GM12892 (cell line): ENCODE measurements around the gene CST3.
"Not testable (repeated sequence)": the region's sequence is repeated elsewhere in the genome, so short reads cannot be mapped to it uniquely, and the experiment has no call there.

Experiments
- DNase-seq: peaks from one replicate; pipeline ENCODE4 v3.0.0; 2011; ENCODE audit not compliant: insufficient read length
- FAIRE-seq: peaks from 2 replicates; lab custom pipeline; 2011; peaks lifted over from hg19 to GRCh38; lab: Jason Lieb, UNC
- POLR2A ChIP-seq: IDR thresholded peaks from 2 replicates; pipeline ENCODE4 v1.6.1; 2011; ENCODE audit warnings: low read depth, low read length, control low read depth
- POLR2AphosphoS5 ChIP-seq: IDR thresholded peaks from 2 replicates; pipeline ENCODE4 v1.6.1; 2011; ENCODE audit warnings: low read depth, low read length, control low read depth
- TAF1 ChIP-seq: IDR thresholded peaks from 2 replicates; pipeline ENCODE4 v1.6.1; 2011; ENCODE audit warnings: low read depth, mild to moderate bottlenecking, control low read depth, low read length, borderline replicate concordance

CST3 gene

DNA sequence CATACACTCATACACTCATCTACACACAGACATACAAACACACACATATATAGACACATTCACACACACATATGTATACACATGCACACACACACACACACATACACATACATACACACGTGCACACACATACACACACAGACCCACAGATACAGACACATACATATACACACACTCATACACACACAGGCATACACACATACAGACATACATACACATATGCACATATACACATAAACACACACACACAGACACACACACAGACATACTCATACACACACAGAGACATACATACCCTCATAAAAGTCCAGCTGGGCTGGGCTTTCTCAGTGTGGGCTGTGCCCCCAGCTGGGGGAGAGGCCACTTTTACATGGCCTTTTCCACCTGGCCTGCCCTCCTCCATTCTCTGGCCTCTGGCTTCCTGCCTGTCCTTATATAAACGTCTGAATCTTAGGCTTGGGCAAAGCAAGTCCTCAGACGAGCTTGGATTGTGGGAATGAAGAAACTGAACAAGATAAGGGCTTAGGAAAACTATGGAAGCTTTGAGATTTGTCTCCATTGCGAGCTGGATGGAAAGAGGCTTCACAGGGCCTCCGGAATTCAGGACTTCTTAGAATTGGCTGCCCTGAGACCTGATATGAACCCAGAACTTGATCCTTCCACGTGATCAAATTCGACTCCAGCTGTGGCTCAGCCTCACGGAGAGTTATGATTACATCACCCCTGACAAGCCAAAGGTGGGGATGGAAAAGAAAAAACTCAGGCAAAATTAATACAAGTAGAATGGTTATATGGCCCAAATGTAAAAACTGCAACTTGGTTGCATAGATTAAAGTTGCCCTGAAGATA, 22.5 kb upstream of the CST3 start:
- DNase-seq (no peak), FAIRE-seq (no peak)
- TF ChIP-seq TAF1: no peak
- TF ChIP-seq POLR2AphosphoS5: no peak
- TF ChIP-seq POLR2A: no peak

DNA sequence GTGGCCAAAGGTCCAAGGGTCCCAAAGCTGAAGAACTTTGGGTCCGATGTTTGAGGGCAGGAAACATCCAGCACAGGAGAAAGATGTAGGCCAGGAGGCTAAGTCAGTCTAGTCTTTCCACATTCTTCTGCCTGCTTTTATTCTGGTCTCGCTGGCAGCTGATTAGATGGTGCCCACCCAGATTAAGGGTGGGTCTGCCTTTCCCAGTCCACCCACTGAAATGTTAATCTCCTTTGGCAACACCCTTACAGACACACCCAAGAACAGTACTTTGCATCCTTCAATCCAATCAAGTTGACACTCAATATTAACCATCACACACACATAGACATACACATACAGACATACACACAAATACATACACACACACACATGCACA, 21.8 kb upstream of the CST3 start:
- FAIRE-seq, DNase-seq: not testable (repeated sequence)

DNA sequence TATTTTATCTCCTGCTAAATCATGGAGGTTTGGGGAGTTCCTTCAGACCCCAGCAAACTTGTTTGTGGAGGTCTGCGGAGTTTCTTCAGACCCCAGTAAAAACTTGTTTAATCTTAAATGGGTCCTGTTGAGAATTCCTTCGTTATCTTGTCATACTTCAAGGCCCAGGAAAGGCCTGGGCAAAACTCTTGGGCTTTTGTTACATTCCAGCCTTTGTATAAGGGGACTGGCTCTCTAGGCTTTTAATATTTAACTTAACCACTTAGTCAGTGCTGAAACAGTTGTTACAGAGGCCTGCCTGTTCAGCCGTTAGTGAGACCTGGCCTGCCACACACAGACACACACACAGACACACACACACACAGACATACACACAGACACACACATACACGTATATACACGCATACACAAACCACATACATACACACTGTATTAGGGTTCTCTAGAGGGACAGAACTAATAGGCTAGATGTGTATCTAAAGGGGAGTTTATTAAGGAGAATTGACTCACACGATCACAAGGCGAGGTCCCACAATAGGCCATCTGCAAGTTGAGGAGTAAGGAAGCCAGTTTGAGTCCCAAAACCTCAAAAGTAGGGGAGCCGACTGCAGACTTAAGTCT, 21.3 kb upstream of the CST3 start:
- FAIRE-seq (no peak), DNase-seq (no peak)
- TF ChIP-seq POLR2AphosphoS5 (no peak), POLR2A (no peak), TAF1 (no peak)

DNA sequence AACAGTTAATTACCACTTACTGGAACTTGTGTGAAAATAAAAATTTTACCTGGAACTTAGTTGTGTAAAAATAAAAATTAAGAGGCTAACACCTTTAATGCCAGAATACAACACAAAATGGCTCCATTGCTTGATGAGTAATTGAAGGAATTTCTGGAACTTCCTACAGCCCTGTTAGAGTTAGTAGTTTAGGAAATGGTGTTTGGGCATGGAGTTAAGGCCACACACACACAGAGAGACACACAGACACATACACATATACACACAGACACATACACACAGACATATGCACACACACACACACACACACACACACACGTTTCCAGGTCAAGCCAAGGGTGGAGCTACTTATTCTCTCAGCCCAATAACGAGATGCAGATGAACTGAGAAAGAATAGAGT, 20.6 kb upstream of the CST3 start:
- no peak for FAIRE-seq
- DNase-seq: no peak
- TF ChIP-seq POLR2A (no peak), TAF1 (no peak), POLR2AphosphoS5 (no peak)

DNA sequence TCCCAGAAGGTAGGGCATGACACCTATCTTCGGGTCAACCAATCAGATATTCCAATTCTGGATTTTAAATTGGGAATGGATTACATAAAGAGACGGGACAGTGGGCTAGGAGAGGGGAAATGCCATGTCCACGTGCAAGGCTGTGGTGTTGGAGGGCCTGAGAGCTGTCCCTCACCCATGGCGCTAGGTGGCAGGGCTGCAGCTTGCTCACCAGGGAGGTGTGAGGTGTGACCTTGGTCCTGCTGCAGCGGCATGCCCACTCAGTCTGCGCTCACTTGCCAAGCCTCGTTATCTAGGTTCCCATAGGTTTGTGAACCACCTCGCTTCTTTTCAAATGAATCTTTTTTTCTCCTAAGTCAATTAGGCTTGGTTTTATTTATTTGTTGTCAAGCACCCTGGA, 19.4 kb upstream of the CST3 start:
- FAIRE-seq: no peak
- no peak for TF ChIP-seq POLR2A
- TF ChIP-seq POLR2AphosphoS5: no peak
- TF ChIP-seq TAF1: no peak
- DNase-seq: no peak

DNA sequence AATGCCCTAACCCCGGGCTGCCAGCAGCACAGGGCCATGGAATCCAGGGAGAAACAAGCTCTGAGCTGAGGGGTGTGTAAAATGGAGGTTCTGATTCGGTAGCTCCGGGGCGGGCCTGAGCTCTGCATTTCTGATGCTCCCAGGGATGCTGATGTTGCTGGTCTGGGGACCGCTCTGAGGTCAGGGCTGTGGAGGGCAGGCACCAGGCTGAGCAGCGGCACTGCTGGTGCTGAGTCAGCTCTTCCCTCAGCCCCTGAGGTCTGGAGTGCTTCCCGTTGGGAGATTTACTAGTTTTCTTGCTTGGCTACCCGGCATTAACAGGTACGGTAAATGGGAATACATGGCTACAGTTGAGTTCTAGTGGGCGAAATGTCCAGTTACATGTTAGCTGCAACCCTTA, 18.6 kb upstream of the CST3 start:
- no peak for FAIRE-seq
- TF ChIP-seq TAF1 (no peak), POLR2A (no peak), POLR2AphosphoS5 (no peak)

DNA sequence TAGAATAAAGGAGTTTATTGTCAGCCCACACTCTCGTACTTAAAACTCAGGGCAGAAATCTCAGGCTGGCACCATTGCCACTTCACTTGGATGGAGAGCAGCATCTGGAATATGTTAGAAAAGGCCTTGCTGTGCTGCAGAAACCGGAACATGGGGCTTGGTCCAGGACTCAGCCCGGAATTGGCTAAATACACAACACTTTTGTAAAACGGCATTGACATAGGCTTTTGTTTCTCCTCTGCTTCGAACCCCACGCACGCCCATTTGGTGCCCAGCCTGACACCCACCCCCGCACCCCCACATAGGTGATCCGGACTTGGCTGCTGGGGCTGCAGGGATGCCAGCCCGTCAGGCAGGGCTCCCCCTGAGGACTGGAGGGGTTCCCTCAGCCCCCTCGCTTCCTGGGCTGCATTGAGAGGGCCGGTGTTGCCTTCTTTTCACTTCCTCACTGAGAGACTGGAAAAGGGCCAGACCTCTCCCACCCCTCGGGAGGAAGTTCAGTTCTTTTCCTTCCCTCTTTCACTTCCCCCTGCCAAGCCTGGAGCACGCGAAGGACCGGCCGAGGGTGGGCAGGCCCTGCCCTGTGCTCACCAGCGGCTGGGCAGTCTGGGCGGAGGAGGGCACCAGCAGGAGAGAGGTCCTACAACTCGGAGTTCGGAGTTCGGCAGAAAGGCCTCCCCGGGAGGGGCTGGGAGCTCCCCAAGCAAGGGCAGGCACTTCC, 17.9 kb upstream of the CST3 start:
- FAIRE-seq: no peak
- no peak for TF ChIP-seq TAF1
- no peak for TF ChIP-seq POLR2A
- TF ChIP-seq POLR2AphosphoS5: no peak
- DNase-seq: no peak

More for the DNA sequence above, 18.6 kb upstream of the CST3 start:
- no peak for DNase-seq

DNA sequence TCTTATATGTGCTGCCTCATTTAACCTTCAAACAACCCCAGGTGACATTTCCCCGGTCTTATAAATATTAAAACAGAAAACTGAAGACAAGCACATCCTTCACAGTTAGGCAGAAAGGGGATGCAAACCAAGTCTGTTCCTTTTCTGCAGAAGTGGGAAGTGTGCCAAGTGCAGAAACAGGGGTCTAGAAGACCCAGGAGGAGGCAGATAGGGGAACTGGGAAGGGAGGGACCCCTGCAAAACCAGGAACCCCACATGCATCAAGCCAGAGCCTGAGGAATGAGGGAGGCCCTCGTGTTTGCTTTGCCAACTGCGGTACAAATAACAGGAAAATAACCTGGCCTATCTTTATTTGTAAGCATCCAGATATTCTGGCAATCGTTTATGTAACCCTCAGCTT, 17.0 kb upstream of the CST3 start:
- no peak for DNase-seq
- no peak for TF ChIP-seq POLR2A
- no peak for TF ChIP-seq POLR2AphosphoS5
- no peak for TF ChIP-seq TAF1
- no peak for FAIRE-seq

DNA sequence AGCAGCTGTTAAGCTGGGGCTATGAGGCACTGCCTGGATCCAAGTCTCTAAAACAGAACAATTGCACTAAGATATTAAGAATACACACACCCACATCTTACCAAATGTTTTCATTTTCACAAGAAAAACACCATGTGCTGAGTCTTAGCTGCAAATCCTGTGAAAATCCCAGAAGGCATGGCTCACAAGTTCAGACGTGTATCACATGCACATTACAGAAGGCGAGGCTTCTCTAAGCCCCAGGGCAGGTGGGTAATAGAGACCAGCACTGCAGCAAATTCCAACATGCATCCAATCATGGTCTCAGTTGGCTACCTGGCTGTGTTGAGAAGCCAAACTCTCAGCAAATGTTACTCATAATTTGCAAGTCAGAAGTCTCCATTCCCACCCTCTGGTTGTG, 16.2 kb upstream of the CST3 start:
- no peak for DNase-seq
- TF ChIP-seq TAF1 (no peak), POLR2AphosphoS5 (no peak), POLR2A (no peak)
- FAIRE-seq: no peak

DNA sequence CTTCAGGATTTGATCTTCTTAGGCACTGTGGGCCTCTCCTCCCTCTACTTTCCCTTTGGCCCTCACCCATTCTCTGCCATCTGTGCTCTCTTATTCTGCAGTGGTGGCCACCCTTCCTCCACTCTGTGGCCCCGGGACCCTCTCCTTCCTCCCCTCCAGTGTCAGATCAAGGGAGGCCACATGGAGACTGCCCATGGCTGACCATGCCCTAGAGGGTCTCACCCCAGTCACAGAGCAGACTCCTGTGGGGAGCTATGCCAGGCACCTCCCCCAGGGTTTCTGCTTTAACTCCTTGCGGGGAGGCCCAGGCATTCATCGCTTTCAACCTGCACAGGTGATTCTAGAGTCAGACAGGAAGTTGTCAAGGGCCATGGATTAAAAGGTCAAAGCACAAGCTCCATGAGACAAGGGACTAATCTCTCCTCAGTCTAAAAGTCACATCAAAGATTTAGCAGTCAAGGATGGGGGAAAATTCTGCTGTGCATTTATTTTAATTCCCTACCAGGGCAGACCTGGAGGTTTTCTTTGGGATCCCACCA, 15.7 kb upstream of the CST3 start:
- DNase-seq (no peak), FAIRE-seq (no peak)
- no peak for TF ChIP-seq POLR2AphosphoS5
- no peak for TF ChIP-seq POLR2A
- TF ChIP-seq TAF1: no peak

DNA sequence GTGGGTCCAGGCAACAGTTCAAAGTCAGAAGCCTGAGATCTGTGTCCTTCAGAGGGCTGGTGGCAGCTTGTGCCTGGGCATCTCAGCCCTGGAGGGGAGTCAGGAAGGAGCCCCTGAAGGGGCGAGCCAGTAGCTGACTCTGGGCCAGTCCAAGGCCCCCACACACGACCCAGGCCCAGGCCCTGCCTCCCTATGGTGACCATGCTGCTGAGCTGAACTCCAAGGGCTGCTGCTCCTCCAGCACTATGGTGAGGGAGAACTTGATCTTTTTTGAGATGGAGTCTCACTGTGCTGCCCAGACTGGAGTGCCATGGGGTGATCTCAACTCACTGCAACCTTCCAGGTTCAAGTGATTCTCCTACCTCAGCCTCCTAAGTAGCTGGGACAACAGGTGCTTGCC, 15.2 kb upstream of the CST3 start:
- FAIRE-seq (no peak), DNase-seq (no peak)
- TF ChIP-seq POLR2A (no peak), TAF1 (no peak), POLR2AphosphoS5 (no peak)

DNA sequence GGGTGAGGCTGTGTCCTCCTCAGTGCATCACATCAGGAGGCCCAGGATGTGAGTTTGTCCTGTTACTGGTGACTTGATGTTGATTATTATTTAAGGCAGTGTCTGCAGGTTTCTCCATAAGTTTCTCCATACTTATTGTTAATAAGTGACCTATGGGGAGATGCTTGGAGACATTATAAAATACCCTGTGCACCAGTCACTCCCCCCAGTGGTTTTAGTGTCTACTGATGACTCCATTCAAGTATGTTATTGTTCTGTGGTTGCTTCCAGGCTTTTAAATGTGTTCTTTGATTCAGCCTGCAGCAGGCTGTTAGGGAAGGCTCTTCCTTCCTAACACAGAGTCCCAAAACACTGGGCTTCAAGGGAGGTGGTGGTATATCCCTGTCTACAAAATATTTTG, 14.6 kb upstream of the CST3 start:
- no peak for FAIRE-seq
- TF ChIP-seq TAF1 (no peak), POLR2AphosphoS5 (no peak)
- no peak for DNase-seq
